GM12864 (cell line): ENCODE results near the gene MZT1.

Experiments used
- DNase-seq: peaks from one replicate; pipeline ENCODE4 v3.0.0-alpha.2; 2011; ENCODE audit warnings: low read depth
- H3K4me3 ChIP-seq: 2 replicates; pipeline ENCODE4 v1.5.1; 2011; ENCODE audit warnings: mild to moderate bottlenecking, low read depth, low read length, control low read depth
- CTCF ChIP-seq: IDR thresholded peaks from 2 replicates; pipeline ENCODE4 v1.5.1; 2011; ENCODE audit warnings: low read depth, mild to moderate bottlenecking, moderate library complexity, low read length, control low read depth, inconsistent platforms; ENCODE audit errors: missing control alignments

MZT1 gene

GRCh38 chr13:72727417-72728289 lies at the start of gene MZT1, which contains the start of gene BORA:
Gene MZT1 (minus strand): TSS chr13:72727629. CDS start chr13:72727602, 27 bp downstream.
Gene BORA (plus strand): TSS chr13:72727923. CDS start chr13:72728941, 1,018 bp downstream.
- TF ChIP-seq CTCF: no peak
- DNase-seq: peak; percentile 95
- H3K4me3 ChIP-seq: peak within 1 kb of the TSS; percentile 93

- DNase-seq: no peak
- no peak for TF ChIP-seq CTCF
- H3K4me3 ChIP-seq: no peak overlapping the region
These were observed 46.6 kb upstream of the MZT1 start for GRCh38 chr13:72774019-72774418.

GRCh38 chr13:72763411-72763810 lies 36.0 kb upstream of the MZT1 start:
- H3K4me3 ChIP-seq: no peak overlapping the region
- no peak for DNase-seq
- TF ChIP-seq CTCF: no peak

GRCh38 chr13:72760189-72760588 lies 32.8 kb upstream of the MZT1 start:
- H3K4me3 ChIP-seq: no peak overlapping the region
- TF ChIP-seq CTCF: no peak
- no peak for DNase-seq

GRCh38 chr13:72757792-72758535 lies 30.5 kb upstream of the MZT1 start:
- no peak for DNase-seq
- no peak for TF ChIP-seq CTCF
- no peak overlapping the region for H3K4me3 ChIP-seq

- H3K4me3 ChIP-seq: no peak overlapping the region
- TF ChIP-seq CTCF: no peak
- no peak for DNase-seq
These were observed 26.7 kb upstream of the MZT1 start for GRCh38 chr13:72754111-72754510.
